Astrocyte of the cerebellum (primary cell): Measurements from ENCODE around the gene PPTC7.

Source experiments
- DNase-seq: peaks from one replicate; pipeline ENCODE4 v3.0.0-alpha.2; 2011; ENCODE audit warnings: low read depth
- H3K4me3 ChIP-seq: 2 replicates; pipeline ENCODE4 v1.5.1; 2011; ENCODE audit warnings: mild to moderate bottlenecking, low read depth, low read length, moderate library complexity
- CTCF ChIP-seq: IDR thresholded peaks from 2 replicates; pipeline ENCODE4 v1.5.1; 2012; ENCODE audit warnings: low read length, low read depth, moderate library complexity, mild to moderate bottlenecking; ENCODE audit errors: missing control alignments
- in situ Hi-C: cut with HindIII; loops from 2 replicates; pipeline ENCODE4 v1.10.0; 2017; ENCODE audit warnings: low sequenced_read_pairs

Gene PPTC7

GRCh38 chr12:110585231-110585799, 2.2 kb upstream of the PPTC7 start:
- in situ Hi-C loops = no loop called here
- no peak overlapping the region for H3K4me3 ChIP-seq
- TF ChIP-seq CTCF = no peak
- no peak for DNase-seq

- peak overlapping the region; percentile 66 for H3K4me3 ChIP-seq
- in situ Hi-C loops = no loop called here
- DNase-seq = no peak
Measured at GRCh38 chr12:110582276-110583136, 612 bp downstream of the PPTC7 start.

GRCh38 chr12:110581931-110582275, 1.2 kb downstream of the PPTC7 start:
- peak overlapping the region; percentile 66 for H3K4me3 ChIP-seq
- in situ Hi-C loops = no loop called here
- no peak for DNase-seq
- no peak for TF ChIP-seq CTCF

More at GRCh38 chr12:110582276-110583136, 612 bp downstream of the PPTC7 start:
- TF ChIP-seq CTCF = no peak

GRCh38 chr12:110579535-110580253, 3.4 kb downstream of the PPTC7 start:
- in situ Hi-C loops = no loop called here
- TF ChIP-seq CTCF = no peak
- no peak overlapping the region for H3K4me3 ChIP-seq
- DNase-seq = no peak

GRCh38 chr12:110578694-110579534, 4.2 kb downstream of the PPTC7 start:
- H3K4me3 ChIP-seq = no peak overlapping the region
- no peak for TF ChIP-seq CTCF
- no peak for DNase-seq
- in situ Hi-C loops = no loop called here
